CD4-positive, alpha-beta T cell treated with Interleukin-21 for 1 hour (primary cell): ENCODE measurements around the gene CCDC190.
"Not testable (repeated sequence)": the region's sequence is repeated elsewhere in the genome, so short reads cannot be mapped to it uniquely, and the experiment has no call there.

ENCODE experiments used
- DNase-seq: peaks from one replicate; pipeline ENCODE4 v3.0.0-alpha.2; 2020

CCDC190 gene

DNA sequence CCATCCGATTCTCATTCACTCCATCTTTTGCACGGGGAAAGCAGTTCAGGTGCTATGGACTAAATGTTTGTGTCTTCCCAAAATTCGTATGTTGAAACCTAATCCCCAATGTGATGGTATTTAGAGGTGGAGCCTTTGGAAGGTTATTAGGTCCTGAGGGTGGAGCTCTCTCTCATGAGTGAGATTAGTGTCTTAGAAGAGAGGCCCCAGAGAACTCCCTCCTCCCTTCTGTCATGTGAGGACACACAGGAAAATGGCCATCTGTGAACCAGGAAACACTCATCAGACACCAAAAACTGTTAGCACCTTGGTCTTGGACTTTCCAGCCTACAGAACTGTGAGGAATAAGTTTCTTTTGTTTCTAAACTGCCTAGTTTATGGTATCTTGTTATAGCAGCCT, 15.8 kb upstream of the CCDC190 start:
- no peak for DNase-seq

- DNase-seq = no peak
These were observed 13.0 kb upstream of the CCDC190 start for GRCh38 chr1:162873671-162874666.

GRCh38 chr1:162872981-162873380, 12.0 kb upstream of the CCDC190 start:
- no peak for DNase-seq

DNA sequence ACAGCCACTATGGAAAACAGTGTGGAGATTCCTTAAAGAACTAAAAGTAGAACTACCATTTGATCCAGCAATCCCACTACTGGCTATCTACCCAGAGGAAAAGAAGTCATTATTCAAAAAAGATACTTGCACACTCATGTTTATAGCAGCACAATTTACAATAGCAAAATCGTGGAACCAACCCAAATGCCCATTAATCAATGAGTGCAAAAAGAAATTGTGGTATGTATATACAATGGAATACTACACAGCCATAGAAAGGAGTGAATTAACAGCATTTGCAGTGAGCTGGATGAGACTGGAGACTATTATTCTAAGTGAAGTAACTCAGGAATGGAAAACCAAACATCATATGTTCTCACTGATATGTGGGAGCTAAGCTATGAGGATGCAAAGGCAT, 10.4 kb upstream of the CCDC190 start:
- not testable (repeated sequence) for DNase-seq

- DNase-seq = no peak
These were observed 8.0 kb upstream of the CCDC190 start for GRCh38 chr1:162868972-162869371.

- DNase-seq = no peak
These were observed 650 bp upstream of the CCDC190 start for GRCh38 chr1:162861625-162862024.

DNA sequence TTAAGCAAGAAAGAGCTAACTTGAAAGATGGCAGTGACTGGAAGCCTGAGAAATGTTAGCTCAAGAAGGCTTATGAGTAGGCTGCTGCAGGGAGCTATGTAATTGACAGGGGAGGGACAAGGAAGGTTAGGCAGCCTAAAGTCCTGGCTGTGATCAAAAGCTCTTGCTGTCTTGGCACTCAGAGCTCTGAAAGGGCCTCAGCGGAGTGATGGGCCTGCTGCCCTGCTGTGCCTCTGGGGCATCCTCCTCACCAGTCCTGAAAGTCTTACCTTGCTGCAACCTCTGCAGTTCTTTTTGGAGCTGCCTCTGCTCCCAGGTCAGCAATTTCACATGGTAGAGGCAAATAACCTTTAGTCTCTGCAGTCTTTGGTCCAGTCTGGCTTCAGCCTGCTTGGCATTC, 1.8 kb downstream of the CCDC190 start:
- no peak for DNase-seq

GRCh38 chr1:162857850-162858249, 3.1 kb downstream of the CCDC190 start:
- DNase-seq = no peak

GRCh38 chr1:162856260-162856659, 4.7 kb downstream of the CCDC190 start:
- DNase-seq = no peak

DNA sequence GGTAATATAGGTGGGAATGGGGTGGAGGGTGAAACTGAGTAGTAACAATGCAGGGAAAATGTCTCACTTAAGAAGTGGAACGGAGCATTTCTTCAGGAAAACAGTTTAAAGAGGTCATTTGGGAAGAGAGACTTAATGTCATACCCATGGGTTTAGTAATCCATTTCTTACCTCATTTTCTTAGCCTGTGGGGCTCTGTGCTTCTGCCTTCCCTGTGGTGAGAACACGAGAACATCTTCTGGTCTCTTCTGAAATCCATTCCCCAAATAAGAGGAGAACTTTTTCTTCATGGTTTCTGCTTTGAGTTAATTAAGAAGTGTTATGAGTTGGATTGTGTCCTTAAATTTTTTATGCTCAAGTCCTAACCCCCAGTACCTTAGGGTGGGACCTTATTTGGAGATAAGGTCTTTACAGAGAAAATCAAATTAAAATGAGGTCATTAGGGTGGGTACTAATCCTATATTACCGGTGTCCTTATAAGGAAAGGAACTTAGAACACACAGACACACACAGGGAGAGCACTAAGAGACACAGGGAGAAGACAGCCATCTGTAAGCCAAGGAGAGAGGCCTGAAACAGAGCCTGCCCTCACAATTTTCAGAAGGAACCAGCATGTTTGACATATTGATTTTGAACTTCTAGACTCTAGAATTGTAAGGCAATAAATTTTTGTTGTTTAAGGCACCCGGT, 5.4 kb downstream of the CCDC190 start:
- DNase-seq = no peak

GRCh38 chr1:162854245-162854882, 6.6 kb downstream of the CCDC190 start:
- peak; percentile 54 for DNase-seq

DNA sequence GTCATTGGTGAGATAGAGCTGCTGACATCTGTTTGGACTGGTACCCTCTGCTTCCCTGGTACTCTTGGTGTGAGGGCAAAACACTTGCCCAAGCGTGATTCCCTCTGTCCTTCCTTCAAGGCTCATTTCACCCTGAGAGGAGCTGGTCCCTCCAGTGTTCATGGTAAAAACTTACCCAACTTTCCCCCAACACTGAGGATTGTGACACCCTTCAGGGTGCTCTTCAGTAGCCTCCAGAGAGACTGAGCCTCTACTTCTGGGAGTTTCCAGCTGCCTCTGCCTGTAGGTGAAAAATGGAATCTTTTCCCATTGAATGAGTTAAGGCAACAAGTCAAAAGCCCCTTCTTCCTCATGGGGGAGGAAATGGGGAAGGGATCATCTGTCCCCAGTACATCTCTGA, 9.6 kb downstream of the CCDC190 start:
- no peak for DNase-seq

DNA sequence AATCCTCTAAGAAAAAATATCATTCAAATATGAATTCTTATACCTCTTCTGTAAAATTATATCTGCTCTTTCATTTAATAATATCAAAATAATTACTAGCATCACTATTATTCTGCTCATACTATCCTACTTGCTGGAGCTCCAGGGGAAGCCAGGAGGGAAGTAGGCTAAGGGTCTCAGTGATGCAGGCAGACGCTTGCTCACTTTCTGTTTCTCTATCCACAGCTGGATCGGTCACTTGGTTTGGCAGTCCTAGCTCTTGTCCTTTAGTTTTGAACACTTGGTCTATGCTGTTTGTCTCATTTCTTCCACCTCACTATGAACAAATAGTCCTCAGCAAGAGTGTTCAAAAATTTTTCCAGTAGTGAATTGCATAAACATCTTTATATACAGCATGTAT, 11.3 kb downstream of the CCDC190 start:
- DNase-seq = no peak

GRCh38 chr1:162847839-162848453, 13.0 kb downstream of the CCDC190 start:
- DNase-seq = peak; percentile 74

DNA sequence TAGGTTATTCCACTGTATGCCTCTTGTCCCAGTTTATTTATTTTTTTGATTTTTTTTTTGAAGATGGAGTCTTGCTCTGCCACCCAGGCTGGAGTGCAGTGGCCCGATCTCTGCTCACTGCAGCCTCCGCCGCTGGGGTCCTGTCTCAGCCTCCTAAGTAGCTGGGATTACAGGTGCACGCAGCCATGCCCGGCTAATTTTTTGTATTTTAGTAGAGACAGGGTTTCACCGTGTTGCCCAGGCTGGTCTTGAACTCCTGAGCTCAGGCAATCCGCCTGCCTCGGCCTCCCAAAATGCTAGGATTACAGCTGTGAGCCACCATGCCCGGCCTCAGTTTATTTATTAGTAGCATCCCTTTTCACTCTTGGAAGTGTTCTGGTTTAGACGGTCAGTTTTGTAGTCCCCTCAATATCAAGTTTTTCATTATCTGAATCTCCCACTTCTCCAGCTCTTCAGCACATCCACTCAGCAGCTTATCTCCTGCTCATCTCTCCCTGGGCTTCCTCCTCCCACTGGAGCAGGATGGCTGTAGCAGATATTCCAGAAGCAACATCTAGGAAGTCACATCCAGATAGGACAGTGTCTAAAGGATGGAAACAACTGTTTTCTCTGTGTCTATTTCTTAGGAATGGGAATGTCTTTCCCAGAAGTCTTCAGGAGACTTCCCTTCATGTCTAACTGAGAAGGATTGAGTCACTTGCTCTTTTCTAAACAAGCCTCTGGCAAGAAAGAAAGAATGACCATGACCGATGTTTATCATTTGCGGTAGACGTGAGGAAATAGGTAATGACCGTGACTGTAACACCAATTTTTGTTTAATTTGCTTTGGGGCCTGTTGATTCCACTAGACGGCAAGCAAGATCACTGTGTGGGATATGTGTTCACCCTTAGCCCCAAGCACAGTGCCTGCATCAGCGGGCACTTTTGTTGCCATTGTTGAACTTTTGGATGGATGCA, 14.4 kb downstream of the CCDC190 start:
- DNase-seq = no peak

DNA sequence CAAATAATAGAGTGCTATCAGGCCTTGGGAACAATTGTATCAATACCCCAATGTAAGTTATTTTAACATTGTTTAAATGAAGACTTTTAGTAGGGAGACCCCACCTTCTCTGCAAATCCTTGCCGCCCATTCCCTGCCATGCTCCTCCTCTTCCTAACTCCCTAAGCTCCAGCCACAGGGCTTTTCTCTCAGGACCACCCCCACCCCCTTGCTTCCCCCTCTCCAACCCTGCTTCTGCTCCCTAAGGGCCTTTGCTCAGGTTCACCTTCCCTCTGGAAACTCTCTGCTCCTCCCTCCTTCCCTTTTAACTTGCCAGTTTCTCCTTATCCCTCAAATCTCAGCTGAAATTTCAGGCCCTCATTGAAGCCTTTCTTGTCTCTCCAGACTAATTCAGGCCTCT, 16.8 kb downstream of the CCDC190 start:
- DNase-seq = no peak

DNA sequence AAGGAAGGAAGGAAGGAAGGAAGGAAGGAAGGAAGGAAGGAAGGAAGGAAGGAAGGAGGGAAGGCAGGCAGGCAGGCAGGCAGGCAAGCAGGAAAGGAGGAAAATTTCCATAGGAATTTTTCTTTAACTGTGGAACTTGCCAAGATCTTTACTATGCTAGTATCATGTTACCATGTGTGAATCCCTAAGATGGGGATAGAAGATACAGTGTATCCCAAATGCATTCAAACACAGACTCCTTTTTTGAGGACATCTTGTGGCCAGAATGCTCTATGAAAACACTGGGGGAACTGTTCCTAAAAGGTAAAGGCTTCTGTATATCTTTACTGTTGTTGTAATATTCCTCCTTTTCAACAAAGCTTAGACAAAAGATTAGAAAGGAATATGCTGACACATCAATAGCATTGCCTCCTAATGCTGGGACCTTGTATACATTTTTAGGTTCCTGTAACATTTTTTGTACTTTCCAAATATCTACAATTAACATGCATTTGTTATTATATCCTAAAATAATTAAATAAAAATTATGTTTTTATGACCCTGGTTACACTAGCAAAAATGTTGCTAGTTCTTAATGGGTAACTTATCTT, 20.6 kb downstream of the CCDC190 start:
- DNase-seq = no peak

DNA sequence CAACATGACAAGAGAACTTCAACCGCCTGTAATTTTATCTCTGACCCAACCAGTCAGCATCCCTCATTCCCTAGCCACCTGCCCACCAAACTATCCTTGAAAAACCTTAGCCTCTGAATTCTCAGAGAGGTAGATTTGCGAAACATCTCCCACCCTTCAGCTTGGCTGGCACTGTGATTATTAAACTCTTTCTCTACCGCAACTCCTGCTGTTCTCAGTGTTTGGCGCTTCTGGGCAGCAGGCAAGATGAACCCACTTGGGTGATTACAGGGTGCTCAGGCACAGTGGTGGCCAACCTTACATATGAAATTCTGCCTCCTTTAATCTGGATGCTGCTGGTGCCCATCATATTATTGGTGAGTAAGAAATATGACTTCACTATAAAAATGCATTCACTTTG, 22.1 kb downstream of the CCDC190 start:
- no peak for DNase-seq

- no peak for DNase-seq
These were observed 25.6 kb downstream of the CCDC190 start for GRCh38 chr1:162835157-162835899.

DNA sequence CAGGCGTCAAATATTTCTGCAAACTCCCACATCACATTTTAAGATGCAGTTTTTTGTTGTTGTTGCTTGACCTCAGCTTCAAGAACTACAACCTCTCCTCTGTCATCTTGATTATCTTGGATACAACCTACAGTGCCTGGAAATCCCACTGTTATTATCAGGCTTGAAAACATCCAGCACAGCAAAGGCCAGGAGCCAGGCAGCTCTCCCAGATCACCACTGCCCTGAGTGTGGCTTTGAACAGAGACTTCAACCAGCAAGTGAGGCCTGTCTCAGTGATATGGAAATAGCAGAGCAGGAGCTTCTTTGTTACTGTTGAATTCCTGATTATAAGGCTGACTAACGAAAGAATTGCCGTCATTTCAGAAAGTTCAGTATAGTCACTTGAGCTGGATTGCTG, 28.5 kb downstream of the CCDC190 start:
- no peak for DNase-seq

- DNase-seq = no peak
These were observed 31.7 kb downstream of the CCDC190 start for GRCh38 chr1:162829268-162829667.
